ENCODE measurements around the gene ZNF350.

DNA sequence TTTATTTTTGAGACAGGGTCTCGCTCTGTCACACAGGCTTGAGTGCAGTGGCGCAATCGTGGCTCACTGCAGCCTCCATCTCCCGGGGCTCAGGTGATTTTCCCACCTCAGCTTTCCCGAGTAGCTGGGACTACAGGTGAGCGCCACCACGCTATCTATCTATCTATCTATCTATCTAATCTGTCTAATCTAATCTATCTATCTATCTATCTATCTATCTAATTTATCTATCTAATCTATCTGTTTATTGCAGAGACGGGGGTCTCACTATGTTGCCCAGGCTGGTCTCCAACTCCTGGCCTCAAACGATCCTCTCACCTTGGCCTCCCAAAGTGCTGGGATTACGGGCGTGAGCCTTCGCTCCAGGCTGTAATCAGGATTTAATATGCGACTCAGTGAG is 58.8 kb downstream of the ZNF350 start:
- TF ChIP-seq, protein P1, sequence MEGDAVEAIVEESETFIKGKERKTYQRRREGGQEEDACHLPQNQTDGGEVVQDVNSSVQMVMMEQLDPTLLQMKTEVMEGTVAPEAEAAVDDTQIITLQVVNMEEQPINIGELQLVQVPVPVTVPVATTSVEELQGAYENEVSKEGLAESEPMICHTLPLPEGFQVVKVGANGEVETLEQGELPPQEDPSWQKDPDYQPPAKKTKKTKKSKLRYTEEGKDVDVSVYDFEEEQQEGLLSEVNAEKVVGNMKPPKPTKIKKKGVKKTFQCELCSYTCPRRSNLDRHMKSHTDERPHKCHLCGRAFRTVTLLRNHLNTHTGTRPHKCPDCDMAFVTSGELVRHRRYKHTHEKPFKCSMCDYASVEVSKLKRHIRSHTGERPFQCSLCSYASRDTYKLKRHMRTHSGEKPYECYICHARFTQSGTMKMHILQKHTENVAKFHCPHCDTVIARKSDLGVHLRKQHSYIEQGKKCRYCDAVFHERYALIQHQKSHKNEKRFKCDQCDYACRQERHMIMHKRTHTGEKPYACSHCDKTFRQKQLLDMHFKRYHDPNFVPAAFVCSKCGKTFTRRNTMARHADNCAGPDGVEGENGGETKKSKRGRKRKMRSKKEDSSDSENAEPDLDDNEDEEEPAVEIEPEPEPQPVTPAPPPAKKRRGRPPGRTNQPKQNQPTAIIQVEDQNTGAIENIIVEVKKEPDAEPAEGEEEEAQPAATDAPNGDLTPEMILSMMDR (conservative IDR thresholded peaks at IDR 0.05 in 1 of 2, IDR thresholded peaks at IDR 0.05 in 1 of 2; ENCODE audit: extremely low read depth in 1 of 2, insufficient read depth in 1 of 2, low read depth in 1 of 2, low read length in 2 of 2), result no peak
- no peak for TF ChIP-seq EZH2 (IDR thresholded peaks at IDR 0.05; ENCODE audit: borderline replicate concordance, low read length)

Data from mammary epithelial cell (primary cell).